ENCODE measurements around the gene ADAMTS17.

DNA sequence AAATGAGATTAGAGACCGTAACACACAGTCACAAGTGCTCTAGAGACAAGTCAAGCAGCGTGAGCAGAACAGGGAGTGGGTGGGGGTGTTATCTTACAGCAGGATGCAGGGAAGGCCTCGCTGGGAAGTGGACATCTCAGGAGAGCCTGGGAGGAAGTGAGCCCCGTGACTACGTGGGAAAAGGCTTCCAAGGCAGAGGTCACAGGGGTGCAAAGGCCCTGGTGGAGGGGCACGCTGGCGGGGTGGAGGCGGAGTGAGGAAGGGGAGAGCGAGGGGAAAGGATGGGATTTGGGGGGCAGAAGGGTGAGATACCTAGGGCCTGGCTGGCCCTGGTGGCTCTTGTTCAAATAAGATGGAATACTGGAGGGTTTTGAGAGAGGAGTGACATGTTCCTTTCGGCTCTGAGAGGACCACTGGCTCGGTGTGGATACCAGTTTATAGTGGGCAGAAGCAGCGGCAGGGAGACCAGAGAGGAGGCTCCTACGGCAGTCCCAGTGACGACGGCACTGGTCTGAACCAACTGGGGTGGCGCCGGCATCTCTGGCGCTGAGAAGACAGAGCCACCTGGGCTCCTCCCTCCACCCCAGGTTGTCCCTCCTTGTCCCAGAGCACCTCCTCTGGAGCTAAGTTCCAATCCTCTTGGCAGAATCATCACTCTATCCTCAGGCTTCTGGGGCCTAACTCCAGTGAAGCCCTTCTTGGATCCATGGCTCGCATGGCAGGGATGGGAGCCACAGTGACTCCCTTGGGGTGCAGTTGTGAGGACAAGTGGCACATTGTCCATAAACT, 342.3 kb downstream of the ADAMTS17 start:
- TF ChIP-seq, protein P1, sequence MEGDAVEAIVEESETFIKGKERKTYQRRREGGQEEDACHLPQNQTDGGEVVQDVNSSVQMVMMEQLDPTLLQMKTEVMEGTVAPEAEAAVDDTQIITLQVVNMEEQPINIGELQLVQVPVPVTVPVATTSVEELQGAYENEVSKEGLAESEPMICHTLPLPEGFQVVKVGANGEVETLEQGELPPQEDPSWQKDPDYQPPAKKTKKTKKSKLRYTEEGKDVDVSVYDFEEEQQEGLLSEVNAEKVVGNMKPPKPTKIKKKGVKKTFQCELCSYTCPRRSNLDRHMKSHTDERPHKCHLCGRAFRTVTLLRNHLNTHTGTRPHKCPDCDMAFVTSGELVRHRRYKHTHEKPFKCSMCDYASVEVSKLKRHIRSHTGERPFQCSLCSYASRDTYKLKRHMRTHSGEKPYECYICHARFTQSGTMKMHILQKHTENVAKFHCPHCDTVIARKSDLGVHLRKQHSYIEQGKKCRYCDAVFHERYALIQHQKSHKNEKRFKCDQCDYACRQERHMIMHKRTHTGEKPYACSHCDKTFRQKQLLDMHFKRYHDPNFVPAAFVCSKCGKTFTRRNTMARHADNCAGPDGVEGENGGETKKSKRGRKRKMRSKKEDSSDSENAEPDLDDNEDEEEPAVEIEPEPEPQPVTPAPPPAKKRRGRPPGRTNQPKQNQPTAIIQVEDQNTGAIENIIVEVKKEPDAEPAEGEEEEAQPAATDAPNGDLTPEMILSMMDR (IDR thresholded peaks at IDR 0.05; ENCODE audit: low read depth, low read length, missing input control) = no peak
- TF ChIP-seq FOXA1 (IDR thresholded peaks at IDR 0.05) = no peak
- no peak for TF ChIP-seq GABPA (IDR thresholded peaks at IDR 0.05 in 1 of 2, conservative IDR thresholded peaks at IDR 0.05 in 1 of 2)
- TF ChIP-seq SP1 (IDR thresholded peaks at IDR 0.05) = no peak
- TF ChIP-seq, protein P2, sequence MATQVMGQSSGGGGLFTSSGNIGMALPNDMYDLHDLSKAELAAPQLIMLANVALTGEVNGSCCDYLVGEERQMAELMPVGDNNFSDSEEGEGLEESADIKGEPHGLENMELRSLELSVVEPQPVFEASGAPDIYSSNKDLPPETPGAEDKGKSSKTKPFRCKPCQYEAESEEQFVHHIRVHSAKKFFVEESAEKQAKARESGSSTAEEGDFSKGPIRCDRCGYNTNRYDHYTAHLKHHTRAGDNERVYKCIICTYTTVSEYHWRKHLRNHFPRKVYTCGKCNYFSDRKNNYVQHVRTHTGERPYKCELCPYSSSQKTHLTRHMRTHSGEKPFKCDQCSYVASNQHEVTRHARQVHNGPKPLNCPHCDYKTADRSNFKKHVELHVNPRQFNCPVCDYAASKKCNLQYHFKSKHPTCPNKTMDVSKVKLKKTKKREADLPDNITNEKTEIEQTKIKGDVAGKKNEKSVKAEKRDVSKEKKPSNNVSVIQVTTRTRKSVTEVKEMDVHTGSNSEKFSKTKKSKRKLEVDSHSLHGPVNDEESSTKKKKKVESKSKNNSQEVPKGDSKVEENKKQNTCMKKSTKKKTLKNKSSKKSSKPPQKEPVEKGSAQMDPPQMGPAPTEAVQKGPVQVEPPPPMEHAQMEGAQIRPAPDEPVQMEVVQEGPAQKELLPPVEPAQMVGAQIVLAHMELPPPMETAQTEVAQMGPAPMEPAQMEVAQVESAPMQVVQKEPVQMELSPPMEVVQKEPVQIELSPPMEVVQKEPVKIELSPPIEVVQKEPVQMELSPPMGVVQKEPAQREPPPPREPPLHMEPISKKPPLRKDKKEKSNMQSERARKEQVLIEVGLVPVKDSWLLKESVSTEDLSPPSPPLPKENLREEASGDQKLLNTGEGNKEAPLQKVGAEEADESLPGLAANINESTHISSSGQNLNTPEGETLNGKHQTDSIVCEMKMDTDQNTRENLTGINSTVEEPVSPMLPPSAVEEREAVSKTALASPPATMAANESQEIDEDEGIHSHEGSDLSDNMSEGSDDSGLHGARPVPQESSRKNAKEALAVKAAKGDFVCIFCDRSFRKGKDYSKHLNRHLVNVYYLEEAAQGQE (IDR thresholded peaks at IDR 0.05) = no peak
- TF ChIP-seq, protein P3, sequence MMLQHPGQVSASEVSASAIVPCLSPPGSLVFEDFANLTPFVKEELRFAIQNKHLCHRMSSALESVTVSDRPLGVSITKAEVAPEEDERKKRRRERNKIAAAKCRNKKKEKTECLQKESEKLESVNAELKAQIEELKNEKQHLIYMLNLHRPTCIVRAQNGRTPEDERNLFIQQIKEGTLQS (IDR thresholded peaks at IDR 0.05) = no peak
- TF ChIP-seq YY1 (IDR thresholded peaks at IDR 0.05) = no peak
- no peak for TF ChIP-seq JUND (IDR thresholded peaks at IDR 0.05)
- no peak for TF ChIP-seq RXRA (IDR thresholded peaks at IDR 0.05)
- TF ChIP-seq, protein P4, sequence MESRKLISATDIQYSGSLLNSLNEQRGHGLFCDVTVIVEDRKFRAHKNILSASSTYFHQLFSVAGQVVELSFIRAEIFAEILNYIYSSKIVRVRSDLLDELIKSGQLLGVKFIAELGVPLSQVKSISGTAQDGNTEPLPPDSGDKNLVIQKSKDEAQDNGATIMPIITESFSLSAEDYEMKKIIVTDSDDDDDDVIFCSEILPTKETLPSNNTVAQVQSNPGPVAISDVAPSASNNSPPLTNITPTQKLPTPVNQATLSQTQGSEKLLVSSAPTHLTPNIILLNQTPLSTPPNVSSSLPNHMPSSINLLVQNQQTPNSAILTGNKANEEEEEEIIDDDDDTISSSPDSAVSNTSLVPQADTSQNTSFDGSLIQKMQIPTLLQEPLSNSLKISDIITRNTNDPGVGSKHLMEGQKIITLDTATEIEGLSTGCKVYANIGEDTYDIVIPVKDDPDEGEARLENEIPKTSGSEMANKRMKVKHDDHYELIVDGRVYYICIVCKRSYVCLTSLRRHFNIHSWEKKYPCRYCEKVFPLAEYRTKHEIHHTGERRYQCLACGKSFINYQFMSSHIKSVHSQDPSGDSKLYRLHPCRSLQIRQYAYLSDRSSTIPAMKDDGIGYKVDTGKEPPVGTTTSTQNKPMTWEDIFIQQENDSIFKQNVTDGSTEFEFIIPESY (IDR thresholded peaks at IDR 0.05) = no peak
